ENCODE measurements around the gene MAGI2. TPM values are rescaled to one million over a fixed set of nuclear protein-coding genes. Genes with fewer than 3 reads are reported as not detected.

The MAGI2 gene
- total RNA-seq, 1 donor = 18.8 TPM

DNA sequence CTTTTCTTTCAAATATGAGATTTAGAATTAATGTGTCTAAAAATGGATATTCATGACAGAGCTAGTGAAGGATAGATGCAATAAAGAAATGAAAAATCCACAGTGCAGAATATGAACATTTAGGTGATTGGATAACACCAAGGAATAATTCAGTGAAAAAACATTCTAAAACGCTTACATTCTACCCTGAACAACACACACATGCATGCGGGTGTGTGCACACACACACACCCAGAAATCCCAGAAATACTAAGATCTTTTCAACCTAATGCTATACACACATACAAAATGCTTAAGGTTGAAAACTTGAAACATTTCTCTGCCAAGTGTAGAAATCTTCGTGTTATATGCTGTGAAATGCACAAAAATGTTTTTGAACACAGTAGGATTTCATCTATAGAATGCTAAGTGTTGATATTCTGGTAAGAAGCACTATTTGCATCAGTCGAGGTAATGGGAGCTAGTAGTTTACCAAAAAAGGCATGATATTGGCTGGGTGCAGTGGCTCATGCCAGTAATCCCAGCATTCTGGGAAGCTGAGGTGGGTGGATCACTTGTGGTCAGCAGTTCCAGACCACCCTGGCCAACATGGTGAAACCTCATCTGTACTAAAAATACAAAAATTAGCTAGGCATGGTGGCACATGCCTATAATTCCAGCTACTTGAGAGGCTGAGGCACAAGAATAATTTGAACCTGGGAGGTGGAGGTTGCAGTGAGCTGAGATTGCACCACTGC is 1054.3 kb downstream of the MAGI2 start:
- H3K4me3 ChIP-seq (ENCODE audit: insufficient read depth, low read length) = no peak overlapping the region
- peaks cover 6% of the 10 kb centered on the region for H3K4me1 ChIP-seq (ENCODE audit: insufficient read depth, low read length)
- H3K9me3 ChIP-seq (ENCODE audit: low read depth, low read length) = no peaks in the 10 kb centered on the region
- no peak for DNase-seq (ENCODE audit: insufficient read length, low spot score, missing footprints)
- no peaks in the 10 kb centered on the region for H3K36me3 ChIP-seq (ENCODE audit: insufficient read depth, low read length)
- no peaks in the 10 kb centered on the region for H3K27me3 ChIP-seq (ENCODE audit: insufficient read depth, low read length)
- TF ChIP-seq, protein P1, sequence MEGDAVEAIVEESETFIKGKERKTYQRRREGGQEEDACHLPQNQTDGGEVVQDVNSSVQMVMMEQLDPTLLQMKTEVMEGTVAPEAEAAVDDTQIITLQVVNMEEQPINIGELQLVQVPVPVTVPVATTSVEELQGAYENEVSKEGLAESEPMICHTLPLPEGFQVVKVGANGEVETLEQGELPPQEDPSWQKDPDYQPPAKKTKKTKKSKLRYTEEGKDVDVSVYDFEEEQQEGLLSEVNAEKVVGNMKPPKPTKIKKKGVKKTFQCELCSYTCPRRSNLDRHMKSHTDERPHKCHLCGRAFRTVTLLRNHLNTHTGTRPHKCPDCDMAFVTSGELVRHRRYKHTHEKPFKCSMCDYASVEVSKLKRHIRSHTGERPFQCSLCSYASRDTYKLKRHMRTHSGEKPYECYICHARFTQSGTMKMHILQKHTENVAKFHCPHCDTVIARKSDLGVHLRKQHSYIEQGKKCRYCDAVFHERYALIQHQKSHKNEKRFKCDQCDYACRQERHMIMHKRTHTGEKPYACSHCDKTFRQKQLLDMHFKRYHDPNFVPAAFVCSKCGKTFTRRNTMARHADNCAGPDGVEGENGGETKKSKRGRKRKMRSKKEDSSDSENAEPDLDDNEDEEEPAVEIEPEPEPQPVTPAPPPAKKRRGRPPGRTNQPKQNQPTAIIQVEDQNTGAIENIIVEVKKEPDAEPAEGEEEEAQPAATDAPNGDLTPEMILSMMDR (IDR thresholded peaks at IDR 0.05; ENCODE audit: extremely low read depth, low read depth, low read length) = no peak
- peak overlapping the region; percentile 3 for H2AFZ ChIP-seq (ENCODE audit: low read length)
- no peaks in the 10 kb centered on the region for H3K79me2 ChIP-seq (ENCODE audit: insufficient read depth, low read length)
- H3K4me2 ChIP-seq (ENCODE audit: insufficient read depth, low read length) = no peak overlapping the region
- H3K27ac ChIP-seq (ENCODE audit: low read depth, low read length) = no peak overlapping the region
- H4K20me1 ChIP-seq (ENCODE audit: insufficient read depth, low read length) = no peaks in the 10 kb centered on the region

DNA sequence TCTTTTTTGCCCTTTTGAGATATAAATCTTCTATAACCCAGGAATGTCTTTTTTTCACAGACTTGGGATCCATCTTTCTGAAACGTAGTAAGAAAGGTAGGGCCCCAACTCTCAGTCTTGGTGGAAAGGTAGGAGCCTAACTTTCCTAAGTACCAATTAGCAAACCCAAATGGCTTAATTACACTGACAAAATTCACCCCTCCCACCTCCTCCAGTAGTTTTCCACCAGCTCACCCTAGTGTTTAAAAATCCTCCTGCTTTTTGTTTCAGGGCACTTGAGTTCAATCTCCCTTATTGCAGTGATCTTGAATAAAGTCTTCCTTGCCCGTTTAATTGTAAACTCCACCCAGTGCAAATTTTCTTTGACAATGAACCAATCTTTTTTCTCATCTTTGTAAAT is 1054.9 kb downstream of the MAGI2 start:
- H3K9me3 ChIP-seq (ENCODE audit: low read depth, low read length) = no peaks in the 10 kb centered on the region
- H3K4me3 ChIP-seq (ENCODE audit: insufficient read depth, low read length) = no peak overlapping the region
- H3K36me3 ChIP-seq (ENCODE audit: insufficient read depth, low read length) = no peaks in the 10 kb centered on the region
- no peak overlapping the region for H2AFZ ChIP-seq (ENCODE audit: low read length)
- H3K79me2 ChIP-seq (ENCODE audit: insufficient read depth, low read length) = no peaks in the 10 kb centered on the region
- H3K27ac ChIP-seq (ENCODE audit: low read depth, low read length) = no peak overlapping the region
- no peaks in the 10 kb centered on the region for H4K20me1 ChIP-seq (ENCODE audit: insufficient read depth, low read length)
- H3K27me3 ChIP-seq (ENCODE audit: insufficient read depth, low read length) = no peaks in the 10 kb centered on the region
- DNase-seq (ENCODE audit: insufficient read length, low spot score, missing footprints) = no peak
- H3K4me1 ChIP-seq (ENCODE audit: insufficient read depth, low read length) = peaks cover 6% of the 10 kb centered on the region
- TF ChIP-seq, protein P1 (IDR thresholded peaks at IDR 0.05; ENCODE audit: extremely low read depth, low read depth, low read length) = no peak
- H3K4me2 ChIP-seq (ENCODE audit: insufficient read depth, low read length) = no peak overlapping the region

DNA sequence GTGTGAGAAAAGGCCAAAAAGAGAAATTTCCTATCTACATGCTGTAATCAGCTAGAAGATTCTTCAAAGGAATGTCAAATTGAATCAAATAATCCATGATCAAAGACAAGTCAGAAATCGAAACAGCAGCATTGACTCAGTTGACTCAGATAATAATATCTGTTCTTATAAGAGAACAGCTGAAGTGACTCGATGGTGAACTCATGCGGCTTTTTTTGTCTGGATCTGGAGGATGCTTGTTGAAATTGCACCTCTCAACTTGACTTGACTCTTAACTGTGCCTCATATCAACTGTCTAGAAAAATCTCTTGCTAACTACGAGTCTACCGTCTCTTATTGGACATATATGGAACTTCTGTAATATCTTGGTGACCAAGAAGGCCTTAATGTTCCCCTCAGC is 1055.4 kb downstream of the MAGI2 start:
- TF ChIP-seq, protein P1 (IDR thresholded peaks at IDR 0.05; ENCODE audit: extremely low read depth, low read depth, low read length) = no peak
- Histone ChIP-seq H2AFZ (ENCODE audit: low read length) (no peak overlapping the region), H4K20me1 (ENCODE audit: insufficient read depth, low read length) (no peaks in the 10 kb centered on the region), H3K4me2 (ENCODE audit: insufficient read depth, low read length) (no peak overlapping the region), H3K79me2 (ENCODE audit: insufficient read depth, low read length) (no peaks in the 10 kb centered on the region), H3K4me3 (ENCODE audit: insufficient read depth, low read length) (no peak overlapping the region), H3K27me3 (ENCODE audit: insufficient read depth, low read length) (no peaks in the 10 kb centered on the region), H3K9me3 (ENCODE audit: low read depth, low read length) (no peaks in the 10 kb centered on the region), H3K36me3 (ENCODE audit: insufficient read depth, low read length) (no peaks in the 10 kb centered on the region), H3K4me1 (ENCODE audit: insufficient read depth, low read length) (peaks cover 6% of the 10 kb centered on the region), H3K27ac (ENCODE audit: low read depth, low read length) (no peak overlapping the region)
- no peak for DNase-seq (ENCODE audit: insufficient read length, low spot score, missing footprints)

DNA sequence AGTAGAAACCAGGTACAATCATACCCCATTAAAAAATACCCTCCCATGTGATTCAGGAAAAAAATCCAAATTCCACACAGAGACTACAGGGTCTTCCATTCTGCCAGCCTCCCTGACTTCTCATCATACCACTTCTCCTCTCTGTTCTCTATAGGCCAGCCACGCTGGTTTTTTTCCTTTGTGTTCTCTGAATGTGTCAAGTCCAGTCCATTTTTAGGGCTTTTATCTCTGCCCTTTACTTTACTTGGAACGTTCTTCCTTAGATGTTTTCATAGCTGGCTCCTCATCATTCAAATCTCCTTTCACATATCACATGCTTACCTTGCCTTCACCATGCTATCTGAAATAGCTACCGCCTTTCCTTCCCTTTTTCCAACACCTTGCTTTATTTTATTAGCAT is 1057.3 kb downstream of the MAGI2 start:
- no peaks in the 10 kb centered on the region for H3K36me3 ChIP-seq (ENCODE audit: insufficient read depth, low read length)
- no peak for DNase-seq (ENCODE audit: insufficient read length, low spot score, missing footprints)
- no peak overlapping the region for H3K4me3 ChIP-seq (ENCODE audit: insufficient read depth, low read length)
- no peak overlapping the region for H2AFZ ChIP-seq (ENCODE audit: low read length)
- no peaks in the 10 kb centered on the region for H3K9me3 ChIP-seq (ENCODE audit: low read depth, low read length)
- no peak overlapping the region for H3K27ac ChIP-seq (ENCODE audit: low read depth, low read length)
- peaks cover 6% of the 10 kb centered on the region for H3K4me1 ChIP-seq (ENCODE audit: insufficient read depth, low read length)
- H4K20me1 ChIP-seq (ENCODE audit: insufficient read depth, low read length) = no peaks in the 10 kb centered on the region
- no peaks in the 10 kb centered on the region for H3K27me3 ChIP-seq (ENCODE audit: insufficient read depth, low read length)
- H3K4me2 ChIP-seq (ENCODE audit: insufficient read depth, low read length) = no peak overlapping the region
- H3K79me2 ChIP-seq (ENCODE audit: insufficient read depth, low read length) = no peaks in the 10 kb centered on the region
- TF ChIP-seq, protein P1 (IDR thresholded peaks at IDR 0.05; ENCODE audit: extremely low read depth, low read depth, low read length) = no peak

All from osteoblast (primary cell).